Measurements from ENCODE around the gene SLC66A2.

SLC66A2 gene

GRCh38 chr18:79973517-79973916, 22.1 kb upstream of the SLC66A2 start:
- Histone ChIP-seq H3K4me3 (ENCODE audit: low read depth, low read length, poor library complexity, severe bottlenecking) (no peak overlapping the region), H3K4me1 (ENCODE audit: insufficient read depth, low read length, severe bottlenecking) (no peaks in the 10 kb centered on the region), H3K27ac (ENCODE audit: low read depth, low read length, poor library complexity, severe bottlenecking) (no peak overlapping the region), H3K9ac (ENCODE audit: low read length) (no peak overlapping the region), H3K9me2 (ENCODE audit: low read depth, low read length) (no peaks in the 10 kb centered on the region), H3F3A (ENCODE audit: insufficient read depth, low read length) (peaks cover 3% of the 10 kb centered on the region; the same call in 1 of the 2 replicates), H3K4me2 (ENCODE audit: low read length) (no peak overlapping the region), H3K79me2 (ENCODE audit: insufficient read depth, low read length) (peaks cover 15% of the 10 kb centered on the region), H3K36me3 (ENCODE audit: insufficient read depth, low read length) (peaks cover 78% of the 10 kb centered on the region), H3K27me3 (ENCODE audit: insufficient read depth, low read length) (no peaks in the 10 kb centered on the region), H4K20me1 (ENCODE audit: insufficient read depth, low read length) (no peaks in the 10 kb centered on the region), H2AFZ (ENCODE audit: low read length) (no peak overlapping the region), H3K9me3 (ENCODE audit: low read length) (no peaks in the 10 kb centered on the region)
- TF ChIP-seq, protein P1, sequence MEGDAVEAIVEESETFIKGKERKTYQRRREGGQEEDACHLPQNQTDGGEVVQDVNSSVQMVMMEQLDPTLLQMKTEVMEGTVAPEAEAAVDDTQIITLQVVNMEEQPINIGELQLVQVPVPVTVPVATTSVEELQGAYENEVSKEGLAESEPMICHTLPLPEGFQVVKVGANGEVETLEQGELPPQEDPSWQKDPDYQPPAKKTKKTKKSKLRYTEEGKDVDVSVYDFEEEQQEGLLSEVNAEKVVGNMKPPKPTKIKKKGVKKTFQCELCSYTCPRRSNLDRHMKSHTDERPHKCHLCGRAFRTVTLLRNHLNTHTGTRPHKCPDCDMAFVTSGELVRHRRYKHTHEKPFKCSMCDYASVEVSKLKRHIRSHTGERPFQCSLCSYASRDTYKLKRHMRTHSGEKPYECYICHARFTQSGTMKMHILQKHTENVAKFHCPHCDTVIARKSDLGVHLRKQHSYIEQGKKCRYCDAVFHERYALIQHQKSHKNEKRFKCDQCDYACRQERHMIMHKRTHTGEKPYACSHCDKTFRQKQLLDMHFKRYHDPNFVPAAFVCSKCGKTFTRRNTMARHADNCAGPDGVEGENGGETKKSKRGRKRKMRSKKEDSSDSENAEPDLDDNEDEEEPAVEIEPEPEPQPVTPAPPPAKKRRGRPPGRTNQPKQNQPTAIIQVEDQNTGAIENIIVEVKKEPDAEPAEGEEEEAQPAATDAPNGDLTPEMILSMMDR (IDR thresholded peaks at IDR 0.05; ENCODE audit: low read length) = no peak
- no peak for TF ChIP-seq EZH2 (IDR thresholded peaks at IDR 0.05; ENCODE audit: borderline replicate concordance, low read length)

- Histone ChIP-seq H3K9me2 (ENCODE audit: low read depth, low read length) (no peaks in the 10 kb centered on the region), H3K4me1 (ENCODE audit: insufficient read depth, low read length, severe bottlenecking) (no peaks in the 10 kb centered on the region), H2AFZ (ENCODE audit: low read length) (no peak overlapping the region), H3K4me3 (ENCODE audit: low read depth, low read length, poor library complexity, severe bottlenecking) (no peak overlapping the region), H3K9me3 (ENCODE audit: low read length) (no peaks in the 10 kb centered on the region), H4K20me1 (ENCODE audit: insufficient read depth, low read length) (no peaks in the 10 kb centered on the region), H3K9ac (ENCODE audit: low read length) (no peak overlapping the region), H3F3A (ENCODE audit: insufficient read depth, low read length) (peaks cover 3% of the 10 kb centered on the region; the same call in 1 of the 2 replicates), H3K4me2 (ENCODE audit: low read length) (no peak overlapping the region), H3K27ac (ENCODE audit: low read depth, low read length, poor library complexity, severe bottlenecking) (no peak overlapping the region), H3K27me3 (ENCODE audit: insufficient read depth, low read length) (no peaks in the 10 kb centered on the region), H3K36me3 (ENCODE audit: insufficient read depth, low read length) (peaks cover 84% of the 10 kb centered on the region), H3K79me2 (ENCODE audit: insufficient read depth, low read length) (peaks cover 8% of the 10 kb centered on the region; the same call in 1 of the 2 replicates)
- no peak for TF ChIP-seq EZH2 (IDR thresholded peaks at IDR 0.05; ENCODE audit: borderline replicate concordance, low read length)
- TF ChIP-seq, protein P1 (IDR thresholded peaks at IDR 0.05; ENCODE audit: low read length) = no peak
Observed at GRCh38 chr18:79972720-79973119, 21.3 kb upstream of the SLC66A2 start.

GRCh38 chr18:79971986-79972385, 20.5 kb upstream of the SLC66A2 start:
- TF ChIP-seq, protein P1 (IDR thresholded peaks at IDR 0.05; ENCODE audit: low read length) = no peak
- TF ChIP-seq EZH2 (IDR thresholded peaks at IDR 0.05; ENCODE audit: borderline replicate concordance, low read length) = no peak
- no peak overlapping the region for H3K9ac ChIP-seq (ENCODE audit: low read length)
- no peak overlapping the region for H3K4me3 ChIP-seq (ENCODE audit: low read depth, low read length, poor library complexity, severe bottlenecking)
- H2AFZ ChIP-seq (ENCODE audit: low read length) = no peak overlapping the region
- peaks cover 84% of the 10 kb centered on the region for H3K36me3 ChIP-seq (ENCODE audit: insufficient read depth, low read length)
- no peak overlapping the region for H3K4me2 ChIP-seq (ENCODE audit: low read length)
- no peaks in the 10 kb centered on the region for H3K9me2 ChIP-seq (ENCODE audit: low read depth, low read length)
- no peaks in the 10 kb centered on the region for H4K20me1 ChIP-seq (ENCODE audit: insufficient read depth, low read length)
- H3F3A ChIP-seq (ENCODE audit: insufficient read depth, low read length) = peaks cover 3% of the 10 kb centered on the region; the same call in 1 of the 2 replicates
- no peaks in the 10 kb centered on the region for H3K27me3 ChIP-seq (ENCODE audit: insufficient read depth, low read length)
- H3K79me2 ChIP-seq (ENCODE audit: insufficient read depth, low read length) = peaks cover under 1% of the 10 kb centered on the region; the same call in 1 of the 2 replicates
- no peaks in the 10 kb centered on the region for H3K9me3 ChIP-seq (ENCODE audit: low read length)
- peaks cover 5% of the 10 kb centered on the region for H3K4me1 ChIP-seq (ENCODE audit: insufficient read depth, low read length, severe bottlenecking)
- H3K27ac ChIP-seq (ENCODE audit: low read depth, low read length, poor library complexity, severe bottlenecking) = no peak overlapping the region
